GM21737 (cell line): ENCODE data around the gene KIF3A.

ENCODE experiments used
- ATAC-seq: cut with Tn5 transposase; IDR thresholded peaks from one replicate; pipeline ENCODE4 v1.9.1; 2021; ENCODE audit warnings: mild to moderate bottlenecking, moderate library complexity; ENCODE audit not compliant: unreplicated experiment

Gene KIF3A

DNA sequence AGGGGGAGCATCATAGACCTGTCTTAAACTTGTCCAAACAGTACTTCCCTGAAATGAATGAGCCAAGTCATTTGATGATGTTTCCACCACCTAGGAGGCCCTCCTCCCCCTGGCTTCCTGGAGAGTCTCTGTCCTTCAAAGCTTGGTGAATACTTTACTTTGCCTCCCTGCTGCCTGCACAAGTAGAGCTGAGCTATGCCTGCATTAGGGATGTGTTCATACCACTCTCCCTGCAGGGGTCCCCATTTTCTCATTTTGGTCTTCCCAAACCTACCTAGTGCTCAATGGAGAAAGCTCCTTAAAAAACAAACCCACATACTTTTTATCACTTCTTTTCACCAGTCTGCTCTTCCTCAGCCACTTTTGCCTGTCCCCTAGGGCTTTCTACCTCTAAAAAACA is 17.6 kb upstream of the KIF3A start:
- no peak for ATAC-seq

GRCh38 chr5:132754111-132754510 is 16.8 kb upstream of the KIF3A start:
- no peak for ATAC-seq

DNA sequence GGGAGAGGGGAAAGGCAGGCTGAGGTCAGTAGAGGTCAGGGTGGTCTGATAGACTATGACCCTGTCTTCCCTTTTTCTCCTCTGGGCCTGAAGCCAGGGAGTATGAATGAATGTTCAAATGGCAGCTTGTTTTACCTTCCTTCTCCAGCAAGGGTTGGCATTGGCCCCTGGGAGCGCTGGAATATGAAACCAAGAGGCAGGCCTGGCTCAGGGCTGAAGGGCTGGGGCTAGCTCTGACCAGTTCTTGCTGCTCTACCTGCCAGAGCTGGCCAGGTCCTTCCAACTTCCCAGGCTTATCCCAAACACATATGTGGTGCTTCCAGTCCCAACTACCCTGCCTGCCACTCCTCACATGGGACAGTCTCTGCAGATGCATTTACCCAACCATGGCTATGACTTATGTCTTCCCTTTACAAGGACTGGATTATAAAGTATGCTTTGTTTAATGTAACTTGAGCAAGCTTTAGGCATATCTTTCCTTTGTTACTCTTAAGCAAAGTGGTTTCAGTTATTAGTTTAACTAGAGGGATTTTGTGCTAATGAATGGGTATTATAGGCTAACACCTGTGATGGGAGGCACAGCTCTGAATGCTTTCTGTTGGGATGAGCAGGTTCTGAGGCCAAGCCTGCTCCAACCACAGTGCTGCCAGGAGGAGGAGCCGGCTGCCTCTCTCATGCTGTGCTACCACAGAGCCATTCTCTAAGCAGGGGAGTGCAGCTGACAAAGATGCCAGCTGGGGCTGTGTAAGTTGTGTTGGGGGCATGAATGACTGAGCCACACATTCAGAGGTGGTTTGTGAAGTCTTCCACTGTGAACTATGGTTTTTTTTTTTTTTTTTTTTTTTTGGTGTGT is 16.0 kb upstream of the KIF3A start:
- ATAC-seq, result no peak

DNA sequence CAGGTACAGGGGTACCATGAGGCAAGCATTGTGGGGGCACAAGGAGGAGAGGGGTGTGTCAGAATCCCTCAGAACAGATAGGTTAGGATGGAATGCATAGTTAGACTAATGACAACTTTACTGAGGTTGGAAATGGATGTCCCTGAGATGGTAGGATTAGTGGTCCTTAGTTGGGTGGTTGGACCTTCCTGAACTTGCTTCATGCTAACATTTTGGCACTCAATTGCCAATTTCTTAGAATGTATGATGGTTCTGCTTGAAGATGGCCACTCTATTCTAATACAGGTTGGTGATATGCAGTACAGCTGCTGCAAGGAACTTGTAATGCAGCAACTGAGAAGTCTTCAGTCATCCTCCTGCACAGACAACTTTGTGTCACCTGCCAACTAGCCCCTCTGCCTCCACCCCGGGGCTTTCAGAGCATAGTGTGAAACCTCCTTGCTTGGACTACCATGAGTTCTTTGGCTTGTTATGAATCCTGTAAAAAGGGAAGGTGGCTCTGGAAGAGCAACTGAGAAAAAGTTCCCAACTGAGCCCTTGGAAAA is 15.3 kb upstream of the KIF3A start:
- ATAC-seq, result no peak

- no peak for ATAC-seq
Measured at GRCh38 chr5:132751971-132752580, 14.7 kb upstream of the KIF3A start.

DNA sequence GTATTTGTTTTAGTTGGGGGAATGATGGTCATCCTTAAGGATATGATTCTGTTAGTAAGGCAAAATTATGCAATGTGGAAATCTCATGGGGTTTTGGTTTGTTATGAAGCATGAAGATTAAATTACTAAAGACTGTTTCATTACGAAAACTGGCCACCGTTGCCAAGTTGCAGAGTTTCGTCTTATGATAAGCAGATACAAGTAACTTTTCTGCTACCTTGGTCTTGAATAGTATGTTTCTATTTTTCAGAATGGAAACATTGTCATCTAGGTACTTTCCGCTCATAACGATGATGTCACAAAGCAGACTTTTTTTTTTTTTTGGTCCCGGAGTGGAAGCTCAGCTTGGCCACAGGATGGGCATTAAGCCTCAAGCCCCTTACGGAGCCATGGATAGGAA is 14.1 kb upstream of the KIF3A start:
- ATAC-seq, result no peak

GRCh38 chr5:132750471-132751230 is 13.3 kb upstream of the KIF3A start:
- no peak for ATAC-seq

GRCh38 chr5:132749506-132749905 is 12.2 kb upstream of the KIF3A start:
- ATAC-seq, result no peak

GRCh38 chr5:132748522-132749000 is 11.2 kb upstream of the KIF3A start:
- no peak for ATAC-seq

DNA sequence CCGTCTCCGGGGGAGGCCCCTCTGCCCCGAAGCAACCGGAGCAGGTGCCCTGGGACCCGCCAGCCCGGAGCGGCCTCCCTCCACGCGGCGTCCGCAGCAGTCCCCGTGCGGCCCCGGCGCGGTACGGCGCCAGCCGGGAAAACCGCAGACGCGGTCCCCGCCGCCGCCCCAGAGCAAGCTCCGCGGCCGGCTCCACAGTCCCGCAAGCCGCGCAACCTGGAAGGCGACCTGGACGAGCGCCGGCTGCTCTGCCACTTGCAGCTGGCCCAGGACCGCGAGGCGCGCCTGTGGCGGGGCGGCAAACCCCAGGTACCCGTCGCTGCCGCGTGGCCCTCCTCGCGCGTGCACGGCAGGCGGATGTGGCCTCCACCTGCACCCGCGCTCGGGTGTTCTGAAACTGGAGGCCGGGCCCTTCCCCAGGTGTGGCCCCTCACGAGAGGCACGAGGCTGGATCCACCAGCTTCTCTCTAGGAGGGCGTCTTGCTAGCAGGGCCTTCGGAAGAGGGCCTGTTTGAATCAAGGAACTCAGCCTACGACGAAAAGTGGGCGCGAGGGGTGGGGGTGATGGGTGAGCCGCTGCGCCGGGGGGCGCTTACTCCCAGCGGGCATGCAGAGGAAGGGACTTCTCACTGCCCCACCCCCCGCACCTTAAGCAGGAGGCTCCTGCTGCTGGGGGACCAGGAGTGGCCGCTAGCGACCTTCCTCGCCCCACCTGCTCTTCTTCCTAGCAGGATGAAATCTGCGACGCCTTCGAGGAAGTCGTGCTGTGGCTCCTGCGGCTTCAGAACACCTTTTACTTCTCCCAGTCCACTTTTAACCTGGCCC is 10.5 kb upstream of the KIF3A start:
- no peak for ATAC-seq

DNA sequence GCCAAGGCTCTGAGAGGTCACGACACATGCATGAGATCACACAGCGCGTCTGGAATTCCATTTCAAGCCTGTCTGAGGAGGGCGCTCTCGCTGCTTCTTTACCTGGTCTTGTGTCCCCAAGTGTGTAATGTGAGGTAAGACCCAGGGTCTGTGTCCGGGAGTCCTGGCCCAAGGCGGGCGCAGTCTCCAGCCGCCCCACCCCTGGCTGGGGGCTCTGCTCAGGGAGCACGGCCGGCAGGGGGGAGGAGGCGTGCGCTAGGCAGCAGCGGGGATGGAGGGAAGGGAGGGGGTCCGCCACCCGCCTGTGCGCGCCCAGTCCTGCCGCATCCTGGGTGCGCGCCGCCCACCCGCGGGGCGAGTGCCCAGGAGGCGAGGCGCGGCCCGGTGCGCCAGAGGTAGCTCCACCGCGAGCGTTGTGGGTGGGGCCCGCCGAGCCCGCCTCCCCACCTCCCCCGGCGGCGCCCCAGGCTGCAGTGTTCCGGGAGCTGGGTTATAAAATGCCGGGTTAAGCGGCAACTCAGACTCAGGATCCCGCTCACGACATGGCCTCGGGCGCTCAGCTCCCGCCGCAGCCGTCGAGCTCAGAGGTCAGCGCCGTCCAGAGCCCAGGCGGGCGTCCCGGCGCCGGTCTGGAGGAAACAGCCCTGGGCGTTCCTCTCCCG is 9.7 kb upstream of the KIF3A start, which contains the start of gene CCNI2:
CCNI2 (plus strand) TSS at position 473 of the 662 bp plus-strand sequence; CDS start at position 543, 70 bp downstream.
- peak; percentile 35 for ATAC-seq

- ATAC-seq, result no peak
Measured at GRCh38 chr5:132746592-132746953, 9.2 kb upstream of the KIF3A start.

- ATAC-seq, result no peak
Measured at GRCh38 chr5:132744659-132745058, 7.3 kb upstream of the KIF3A start.

DNA sequence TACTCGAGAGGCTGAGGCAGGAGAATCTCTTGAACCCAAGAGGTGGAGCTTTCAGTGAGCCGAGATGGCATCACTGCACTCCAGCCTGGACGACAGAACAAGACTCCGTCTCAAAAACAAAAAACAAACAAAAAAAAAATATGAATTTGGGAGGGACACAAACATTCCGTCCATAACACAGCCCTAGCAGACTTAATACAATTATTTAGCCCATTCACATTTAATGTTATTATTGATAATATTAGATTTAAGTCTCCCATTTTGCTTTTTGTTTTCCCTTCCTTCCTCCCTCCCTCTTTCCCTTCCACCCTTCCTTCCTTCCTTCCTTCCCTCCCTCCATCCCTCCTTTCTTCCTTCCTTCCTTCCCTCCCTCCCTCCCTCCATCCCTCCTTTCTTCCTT is 5.3 kb upstream of the KIF3A start:
- ATAC-seq, result no peak

DNA sequence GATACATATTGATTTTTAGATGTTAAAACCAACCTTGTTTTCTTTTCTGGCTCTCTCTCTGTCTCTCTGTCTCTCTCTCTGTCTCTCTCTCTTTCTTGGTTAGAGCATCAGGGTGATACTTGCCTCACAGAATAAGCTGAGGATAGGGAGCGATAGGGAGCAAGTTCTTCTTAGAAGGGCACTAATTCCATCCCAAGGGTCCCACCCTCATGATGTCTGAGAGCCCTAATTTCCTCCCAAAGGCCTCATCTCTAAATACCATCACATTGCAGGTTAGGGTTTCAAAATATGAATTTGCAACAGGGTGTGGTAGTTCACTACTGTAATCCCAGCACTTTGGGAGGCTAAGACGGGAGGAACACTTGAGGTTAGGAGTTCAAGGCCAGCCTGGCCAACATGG is 4.8 kb upstream of the KIF3A start:
- no peak for ATAC-seq

GRCh38 chr5:132739232-132739631 is 1.9 kb upstream of the KIF3A start:
- no peak for ATAC-seq

- ATAC-seq, result no peak
Measured at GRCh38 chr5:132737982-132738681, 786 bp upstream of the KIF3A start.

DNA sequence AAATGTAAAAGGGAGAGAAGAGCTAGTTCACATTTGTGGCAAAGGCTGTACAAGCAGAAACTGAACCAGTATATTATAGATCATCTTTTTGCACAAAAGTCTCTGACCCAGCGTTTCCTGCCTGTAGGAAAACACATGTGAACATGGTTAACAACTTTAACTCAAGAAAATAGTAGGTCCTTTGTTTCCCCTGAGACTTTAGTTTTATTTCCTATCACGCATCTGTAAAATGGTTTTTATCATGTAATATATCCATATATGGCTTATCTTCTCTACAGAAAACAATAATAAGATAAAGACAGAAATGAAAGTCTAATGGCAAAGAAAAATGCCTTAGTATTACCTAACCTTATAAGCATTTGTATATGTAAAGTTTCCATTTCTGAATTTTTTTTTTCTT is 2.7 kb downstream of the KIF3A start:
- ATAC-seq, result no peak

- ATAC-seq, result no peak
Measured at GRCh38 chr5:132733499-132734148, 3.7 kb downstream of the KIF3A start.
